ENCODE data around the gene ELFN2.
A peak's percentile ranks its signal among the peaks of the same experiment; 100 is the strongest.

Gene ELFN2

GRCh38 chr22:37425800-37426705, 1.2 kb downstream of the ELFN2 start:
- no peak for DNase-seq

- DNase-seq = no peak
Observed at GRCh38 chr22:37425369-37425768, 1.9 kb downstream of the ELFN2 start.

GRCh38 chr22:37423283-37423682, 4.0 kb downstream of the ELFN2 start:
- DNase-seq = no peak

GRCh38 chr22:37421468-37421877, 5.8 kb downstream of the ELFN2 start:
- DNase-seq = no peak

- no peak for DNase-seq
Observed at GRCh38 chr22:37420686-37421467, 6.4 kb downstream of the ELFN2 start.

- DNase-seq = peak in 1 of 6 experiments; percentile 17
Observed at GRCh38 chr22:37419969-37420685, 7.2 kb downstream of the ELFN2 start.

- DNase-seq = no peak
Observed at GRCh38 chr22:37419370-37419968, 7.8 kb downstream of the ELFN2 start.

GRCh38 chr22:37418627-37419369, 8.5 kb downstream of the ELFN2 start:
- no peak for DNase-seq

GRCh38 chr22:37417677-37418348, 9.5 kb downstream of the ELFN2 start:
- DNase-seq = no peak

GRCh38 chr22:37417264-37417663, 10.0 kb downstream of the ELFN2 start:
- no peak for DNase-seq

GRCh38 chr22:37416827-37417226, 10.5 kb downstream of the ELFN2 start:
- peak in 2 of 6 experiments; percentile 14 to 23 for DNase-seq

GRCh38 chr22:37416389-37416788, 10.9 kb downstream of the ELFN2 start:
- no peak for DNase-seq

- no peak for DNase-seq
Observed at GRCh38 chr22:37415210-37415609, 12.1 kb downstream of the ELFN2 start.

- DNase-seq = no peak
Observed at GRCh38 chr22:37414288-37414687, 13.0 kb downstream of the ELFN2 start.

- DNase-seq = no peak
Observed at GRCh38 chr22:37413546-37413945, 13.7 kb downstream of the ELFN2 start.

- no peak for DNase-seq
Observed at GRCh38 chr22:37412495-37413250, 14.6 kb downstream of the ELFN2 start.

- DNase-seq = no peak
Observed at GRCh38 chr22:37411655-37412054, 15.6 kb downstream of the ELFN2 start.

- no peak for DNase-seq
Observed at GRCh38 chr22:37410174-37411055, 16.9 kb downstream of the ELFN2 start.

GRCh38 chr22:37409459-37410050, 17.7 kb downstream of the ELFN2 start:
- no peak for DNase-seq
